Endothelial cell (in vitro differentiated cells): ENCODE data around the gene TSC22D1. TPM values are rescaled to one million over a fixed set of nuclear protein-coding genes. Genes with fewer than 3 reads are reported as not detected.

Source experiments
- DNase-seq: peaks from one replicate; pipeline ENCODE4 v3.0.0; 2021; ENCODE audit warnings: low spot score
- H3K27ac Mint-ChIP-seq: one replicate; pipeline ENCODE4 v1.8.0; 2021; ENCODE audit warnings: mixed read lengths, inconsistent platforms; ENCODE audit not compliant: unreplicated experiment
- H3K27me3 Mint-ChIP-seq: one replicate; pipeline ENCODE4 v1.8.0; 2021; ENCODE audit warnings: mild to moderate bottlenecking, moderate library complexity, mixed read lengths, inconsistent platforms; ENCODE audit not compliant: unreplicated experiment
- H3K36me3 Mint-ChIP-seq: one replicate; pipeline ENCODE4 v1.8.0; 2021; ENCODE audit warnings: mild to moderate bottlenecking, low read depth, mixed read lengths, inconsistent platforms; ENCODE audit not compliant: unreplicated experiment
- H3K4me1 Mint-ChIP-seq: one replicate; pipeline ENCODE4 v1.8.0; 2021; ENCODE audit warnings: mild to moderate bottlenecking, mixed read lengths, inconsistent platforms; ENCODE audit not compliant: unreplicated experiment
- H3K4me3 Mint-ChIP-seq: one replicate; pipeline ENCODE4 v1.8.0; 2021; ENCODE audit warnings: mild to moderate bottlenecking, mixed read lengths, inconsistent platforms; ENCODE audit not compliant: unreplicated experiment
- H3K9me3 Mint-ChIP-seq: one replicate; pipeline ENCODE4 v1.8.0; 2021; ENCODE audit warnings: mixed read lengths, inconsistent platforms; ENCODE audit not compliant: unreplicated experiment
- CTCF ChIP-seq: fragments of 200-600 bp; sonication (generic); IDR thresholded peaks from one replicate; pipeline ENCODE4 v1.5.0; 2021; ENCODE audit warnings: antibody characterized with exemption; ENCODE audit not compliant: unreplicated experiment
- total RNA-seq: library from RNA; stranded (reverse); fragmentation: NEBNext Ultra II Directional; extraction: Animal tissue kit (Norgen Biotek cat#: 25700); gene quantifications from one replicate; pipeline ENCODE4 v1.2.1, GENCODE V29; 2021; ENCODE audit not compliant: unreplicated experiment

TSC22D1 gene
- total RNA-seq, 1 donor from 2014 or later: 73.0 TPM

- Mint-ChIP-seq H3K27me3 (no peaks in the 10 kb centered on the region), H3K36me3 (no peaks in the 10 kb centered on the region), H3K27ac (no peak overlapping the region), H3K9me3 (no peaks in the 10 kb centered on the region), H3K4me1 (no peaks in the 10 kb centered on the region), H3K4me3 (no peak overlapping the region)
- DNase-seq: no peak
- no peak for TF ChIP-seq CTCF
Observed at GRCh38 chr13:44382635-44383145, 193.4 kb downstream of the TSC22D1 start.

Other genes with a start within 250 kb of the TSC22D1 start
- 1.8 TPM for gene SERP2, start 202.5 kb downstream of the TSC22D1 start, total RNA-seq